Skeletal muscle cell (primary cell): ENCODE data around the gene NBAS.

ENCODE experiments used
- DNase-seq: peaks from one replicate; pipeline ENCODE4 v3.0.0-alpha.2; 2010; ENCODE audit warnings: low read depth
- H3K4me3 ChIP-seq: 2 replicates; pipeline ENCODE4 v1.5.1; 2011; ENCODE audit warnings: low read depth, mild to moderate bottlenecking, control low read depth, low read length, moderate library complexity

The NBAS gene

GRCh38 chr2:15389326-15389700 is 171.8 kb downstream of the NBAS start:
- H3K4me3 ChIP-seq: no peak overlapping the region
- no peak for DNase-seq

- no peak overlapping the region for H3K4me3 ChIP-seq
- DNase-seq: no peak
Measured at GRCh38 chr2:15388406-15389325, 172.5 kb downstream of the NBAS start.

DNA sequence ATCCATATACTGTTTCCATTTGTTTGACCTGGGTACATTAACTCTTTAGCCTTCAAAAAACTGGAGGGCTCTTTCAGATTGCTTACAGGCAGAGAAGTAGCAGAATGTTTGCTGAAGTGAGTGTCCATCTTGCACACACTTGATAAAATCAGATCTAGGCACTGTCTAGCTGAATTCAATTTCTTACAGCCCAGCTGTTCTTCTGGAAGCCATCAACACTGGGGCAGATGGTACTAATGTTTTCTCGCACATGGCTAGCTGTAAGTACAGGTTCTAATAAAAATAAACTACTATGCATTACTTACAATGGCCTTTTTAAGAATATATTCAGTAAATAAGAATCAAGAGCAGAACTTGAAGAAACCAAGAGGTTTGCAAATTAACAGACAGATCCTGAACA is 175.9 kb downstream of the NBAS start:
- H3K4me3 ChIP-seq: no peak overlapping the region
- no peak for DNase-seq

- no peak overlapping the region for H3K4me3 ChIP-seq
- DNase-seq: no peak
Measured at GRCh38 chr2:15383695-15384350, 177.3 kb downstream of the NBAS start.

GRCh38 chr2:15378148-15378908 is 182.8 kb downstream of the NBAS start:
- no peak for DNase-seq
- H3K4me3 ChIP-seq: no peak overlapping the region

GRCh38 chr2:15377202-15377601 is 183.9 kb downstream of the NBAS start:
- DNase-seq: no peak
- H3K4me3 ChIP-seq: no peak overlapping the region

- H3K4me3 ChIP-seq: no peak overlapping the region
- no peak for DNase-seq
Measured at GRCh38 chr2:15372019-15372418, 189.1 kb downstream of the NBAS start.

DNA sequence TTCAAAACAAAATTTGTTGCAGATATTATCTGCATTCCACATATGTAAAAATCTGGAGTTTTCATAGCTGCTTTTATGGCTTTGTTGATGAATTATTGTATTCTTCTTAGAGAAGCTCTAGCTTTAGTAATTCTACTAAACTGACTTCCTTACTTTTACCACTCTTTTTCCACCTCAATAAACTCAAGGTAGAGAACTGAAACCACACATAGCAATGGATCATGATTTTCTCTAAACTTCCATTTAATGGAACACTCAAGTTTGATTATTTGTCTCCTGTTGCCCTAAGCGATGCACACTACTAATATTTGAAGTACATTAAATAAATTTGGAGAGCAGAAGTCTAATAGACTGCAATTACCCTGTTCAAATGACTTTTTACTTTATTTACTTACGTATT is 192.0 kb downstream of the NBAS start:
- no peak overlapping the region for H3K4me3 ChIP-seq
- DNase-seq: no peak

DNA sequence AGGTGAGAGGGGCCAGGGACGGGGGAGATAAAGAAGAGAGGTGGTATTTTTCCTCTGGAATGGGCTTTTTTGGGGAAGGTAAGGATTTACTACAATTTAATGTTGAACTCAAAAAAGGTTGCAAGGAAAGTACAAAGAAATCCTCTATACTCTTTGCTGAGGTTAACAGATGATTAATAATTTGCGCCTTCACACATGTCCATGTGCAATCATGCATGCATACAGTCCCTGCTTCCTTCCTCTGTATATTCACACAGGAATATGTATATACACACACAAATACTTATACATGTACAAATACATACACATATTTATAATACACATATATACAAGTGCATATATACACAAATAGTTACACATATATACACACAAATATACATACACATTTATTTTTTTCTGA is 193.4 kb downstream of the NBAS start:
- H3K4me3 ChIP-seq: no peak overlapping the region
- no peak for DNase-seq

- H3K4me3 ChIP-seq: no peak overlapping the region
- no peak for DNase-seq
Measured at GRCh38 chr2:15367205-15367604, 193.9 kb downstream of the NBAS start.

DNA sequence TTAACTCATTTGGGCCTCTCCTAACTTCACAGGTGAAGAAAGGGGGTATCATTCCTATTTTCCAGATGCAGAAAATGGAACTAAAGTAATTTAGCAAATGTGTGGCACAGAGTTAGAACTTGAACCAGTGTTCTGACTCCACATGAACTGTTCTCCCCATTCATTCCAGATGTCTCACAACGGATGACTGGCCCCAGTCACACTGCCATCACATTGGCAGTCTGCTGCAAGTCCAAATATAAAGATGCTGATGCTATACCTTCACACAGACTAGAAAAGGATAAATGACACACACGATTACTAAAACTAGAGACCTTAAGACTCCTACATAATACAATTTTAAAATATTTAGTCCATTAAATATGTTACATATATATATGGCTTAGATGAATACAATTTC is 195.7 kb downstream of the NBAS start:
- no peak for DNase-seq
- H3K4me3 ChIP-seq: no peak overlapping the region

DNA sequence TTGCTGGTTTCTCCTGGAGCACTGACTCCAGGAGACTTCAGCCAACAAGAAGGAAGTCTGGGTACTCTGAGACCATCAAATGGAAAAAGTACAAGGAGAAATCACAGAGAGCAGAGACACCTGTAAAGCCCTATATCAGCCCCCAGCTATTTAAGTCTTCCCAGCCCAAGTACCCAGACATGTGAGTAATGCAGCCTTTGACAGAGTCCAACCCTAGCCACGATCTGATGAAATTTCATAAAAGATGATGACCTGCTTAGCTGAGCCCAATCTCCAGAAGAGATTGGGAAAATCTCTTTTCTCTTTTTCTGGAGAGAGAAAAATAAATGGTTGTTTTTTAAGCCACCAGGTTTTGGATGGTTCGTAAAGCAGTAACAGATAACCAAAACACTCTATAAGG is 196.6 kb downstream of the NBAS start:
- H3K4me3 ChIP-seq: no peak overlapping the region
- no peak for DNase-seq

GRCh38 chr2:15363734-15364133 is 197.4 kb downstream of the NBAS start:
- DNase-seq: no peak
- no peak overlapping the region for H3K4me3 ChIP-seq

- DNase-seq: peak; percentile 17
- H3K4me3 ChIP-seq: no peak overlapping the region
Measured at GRCh38 chr2:15363142-15363541, 198.0 kb downstream of the NBAS start.

DNA sequence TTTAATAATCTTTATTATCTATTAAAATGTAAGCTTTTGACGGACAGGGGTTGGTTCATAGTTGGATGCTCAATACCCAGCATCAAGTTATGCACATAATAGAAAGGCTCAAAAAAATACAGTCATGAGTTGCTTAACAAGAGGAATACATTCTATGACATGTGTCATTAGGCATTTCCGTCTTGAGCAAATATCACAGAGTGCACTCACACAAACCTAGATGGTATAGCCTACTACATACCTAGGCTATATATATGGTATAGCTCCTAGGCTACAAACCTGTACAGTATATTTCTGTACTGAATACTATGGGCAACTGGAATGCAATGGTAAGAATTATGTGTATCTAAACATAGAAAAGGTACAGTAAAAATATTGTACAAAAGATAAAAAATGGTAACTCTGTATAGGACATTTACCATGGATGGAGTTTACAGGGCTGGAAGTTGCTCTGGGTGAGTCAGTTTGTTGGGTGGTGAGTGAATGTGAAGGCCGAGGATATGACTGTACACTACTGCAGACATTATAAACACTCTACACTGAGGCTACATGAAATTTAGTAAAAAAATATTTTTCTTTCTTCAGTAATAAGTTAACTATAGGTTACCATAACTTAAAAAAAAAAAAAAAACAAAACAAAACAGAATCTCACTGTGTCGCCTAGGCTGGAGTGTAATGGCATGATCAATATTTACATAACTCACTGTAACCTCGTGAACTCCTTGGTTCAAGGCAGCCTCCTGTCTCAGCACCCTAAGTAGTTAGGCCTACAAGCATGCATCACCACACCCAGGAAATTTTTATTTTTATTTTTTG is 201.2 kb downstream of the NBAS start:
- no peak overlapping the region for H3K4me3 ChIP-seq
- DNase-seq: peak; percentile 54

GRCh38 chr2:15357922-15358321 is 203.2 kb downstream of the NBAS start:
- H3K4me3 ChIP-seq: no peak overlapping the region

DNA sequence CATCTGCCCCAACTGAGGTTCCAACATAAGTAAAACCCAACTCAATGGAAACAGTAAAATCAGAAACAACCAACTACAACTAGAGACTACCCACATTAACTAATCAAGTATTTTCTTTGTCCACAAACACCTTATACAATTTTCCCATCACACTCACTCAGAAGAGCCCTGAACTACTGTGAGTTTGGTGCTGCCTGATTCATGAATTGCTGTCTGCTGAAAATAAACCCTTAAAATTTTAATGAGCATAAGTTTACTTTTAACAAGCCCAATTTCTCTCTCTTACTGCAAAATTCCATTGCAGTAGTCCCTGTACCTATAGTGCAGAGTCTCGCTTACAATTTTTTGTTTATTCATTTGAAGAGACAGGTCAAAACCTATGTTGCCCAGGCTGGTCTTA is 203.9 kb downstream of the NBAS start:
- DNase-seq: no peak
- H3K4me3 ChIP-seq: no peak overlapping the region

More at GRCh38 chr2:15357922-15358321, 203.2 kb downstream of the NBAS start:
- no peak for DNase-seq

DNA sequence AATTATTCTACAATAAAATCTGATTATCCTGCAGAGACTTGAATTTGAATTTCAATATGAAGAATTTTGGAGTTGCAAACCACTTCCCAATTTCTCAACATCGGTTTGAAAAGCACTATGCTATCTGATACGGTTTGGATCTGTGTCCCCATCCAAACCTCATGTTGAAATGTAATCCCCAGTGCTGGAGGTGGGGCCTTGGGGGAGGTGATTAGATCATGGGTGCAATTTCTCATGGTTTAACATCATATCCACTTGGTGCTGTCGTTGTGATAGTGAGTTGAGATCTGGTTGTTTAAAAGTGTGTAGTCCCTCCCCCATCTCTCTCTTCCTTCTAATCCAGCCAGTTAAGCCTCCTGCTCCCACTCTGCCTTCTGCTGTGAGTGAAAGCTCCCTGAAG is 205.7 kb downstream of the NBAS start:
- no peak for DNase-seq
- no peak overlapping the region for H3K4me3 ChIP-seq

- DNase-seq: no peak
- H3K4me3 ChIP-seq: no peak overlapping the region
Measured at GRCh38 chr2:15354596-15355366, 206.4 kb downstream of the NBAS start.
